SIG-M5 treated with dmso at 0.1 percent for 504 hours (cell line): ENCODE results near the gene MRS2.
A peak's percentile ranks its signal among the peaks of the same experiment; 100 is the strongest.
"Not testable (repeated sequence)": the region's sequence is repeated elsewhere in the genome, so short reads cannot be mapped to it uniquely, and the experiment has no call there.

Experiments
- DNase-seq: peaks from one replicate; lab custom pipeline; 2025; ENCODE audit not compliant: unreplicated experiment; lab: John Stamatoyannopoulos, UW

The MRS2 gene

GRCh38 chr6:24402697-24403500 lies at the start of gene MRS2:
MRS2 (plus strand) TSS chr6:24402936; CDS start chr6:24403047, 111 bp downstream.
- DNase-seq: peak; percentile 68

GRCh38 chr6:24353861-24354260 lies 48.9 kb upstream of the MRS2 start:
- no peak for DNase-seq

GRCh38 chr6:24355393-24355792 lies 47.3 kb upstream of the MRS2 start:
- DNase-seq: no peak

GRCh38 chr6:24356310-24356973 lies 46.3 kb upstream of the MRS2 start:
- no peak for DNase-seq

GRCh38 chr6:24357336-24358218 lies 45.2 kb upstream of the MRS2 start, which contains the start of gene DCDC2:
DCDC2 (minus strand) TSS chr6:24358059; CDS start chr6:24357750, 309 bp downstream.
- peak; percentile 24 for DNase-seq

- no peak for DNase-seq
Observed at GRCh38 chr6:24358219-24358821, 44.4 kb upstream of the MRS2 start.

GRCh38 chr6:24359640-24360454 lies 42.9 kb upstream of the MRS2 start:
- peak; percentile 76 for DNase-seq

- not testable (repeated sequence) for DNase-seq
Observed at GRCh38 chr6:24362363-24362762, 40.4 kb upstream of the MRS2 start.

- not testable (repeated sequence) for DNase-seq
Observed at GRCh38 chr6:24365103-24365633, 37.6 kb upstream of the MRS2 start.

GRCh38 chr6:24374612-24375011 lies 28.1 kb upstream of the MRS2 start:
- DNase-seq: no peak

- no peak for DNase-seq
Observed at GRCh38 chr6:24376871-24377270, 25.9 kb upstream of the MRS2 start.

GRCh38 chr6:24378473-24379097 lies 24.2 kb upstream of the MRS2 start:
- DNase-seq: no peak

GRCh38 chr6:24381476-24382219 lies 21.1 kb upstream of the MRS2 start:
- no peak for DNase-seq

- DNase-seq: no peak
Observed at GRCh38 chr6:24382220-24382540, 20.6 kb upstream of the MRS2 start.

- not testable (repeated sequence) for DNase-seq
Observed at GRCh38 chr6:24382891-24383494, 19.7 kb upstream of the MRS2 start.

GRCh38 chr6:24384369-24385130 lies 18.2 kb upstream of the MRS2 start:
- not testable (repeated sequence) for DNase-seq

- DNase-seq: no peak
Observed at GRCh38 chr6:24385536-24386269, 17.0 kb upstream of the MRS2 start.
